Measurements from ENCODE around the gene STARD3. TPM values are rescaled to one million over a fixed set of nuclear protein-coding genes. Genes with fewer than 3 reads are reported as not detected.

STARD3 gene
- total and polyA plus RNA-seq, 2 of the 13 experiments (the other 11 are each of a cell fraction or from before 2014, with no cell fraction given) = 34.6 to 100 TPM

- no peak for TF ChIP-seq ZNF484 (CRISPR knock-in tag; IDR thresholded peaks at IDR 0.05; ENCODE audit: borderline replicate concordance, low read depth)
- TF ChIP-seq ZNF567 (CRISPR knock-in tag; IDR thresholded peaks at IDR 0.05; ENCODE audit: borderline replicate concordance) = no peak
- no peak for TF ChIP-seq STAT5B (CRISPR knock-in tag; IDR thresholded peaks at IDR 0.05)
- peak; percentile 1 for TF ChIP-seq SRSF1 (optimal IDR thresholded peaks at IDR 0.05; ENCODE audit: low read depth, low read length)
- TF ChIP-seq MAF1 (CRISPR knock-in tag; IDR thresholded peaks at IDR 0.05; ENCODE audit: borderline replicate concordance) = no peak
- no peak for TF ChIP-seq PHF20 (CRISPR knock-in tag; IDR thresholded peaks at IDR 0.05)
- TF ChIP-seq HNF1A (IDR thresholded peaks at IDR 0.05; ENCODE audit: low read depth) = no peak
- no peak; the same call in 1 of the 2 replicates for TF ChIP-seq HNF1A (CRISPR knock-in tag; IDR thresholded peaks at IDR 0.05; ENCODE audit: borderline replicate concordance)
- TF ChIP-seq ZNF589 (CRISPR knock-in tag; conservative IDR thresholded peaks at IDR 0.05) = 0 out of 2 replicates have a peak, but pooled peaks have one; percentile 44
- TF ChIP-seq SOX13 (IDR thresholded peaks at IDR 0.05) = no peak
- peak in 1 of 2 experiments; percentile 44; a peak in 2 of 4 replicates for TF ChIP-seq SOX13 (CRISPR knock-in tag; conservative IDR thresholded peaks at IDR 0.05 in 1 of 2, IDR thresholded peaks at IDR 0.05 in 1 of 2)
- TF ChIP-seq FOSL2 (CRISPR knock-in tag; IDR thresholded peaks at IDR 0.05) = no peak
- TF ChIP-seq ATF5 (CRISPR knock-in tag; IDR thresholded peaks at IDR 0.05; ENCODE audit: low read depth) = no peak
- no peak for TF ChIP-seq ZNF234 (CRISPR knock-in tag; conservative IDR thresholded peaks at IDR 0.05)
- TF ChIP-seq REST (IDR thresholded peaks at IDR 0.05; ENCODE audit: borderline replicate concordance in 1 of 2, low read depth in 1 of 2, low read length in 2 of 2) = no peak
- peak; percentile 55; the same call in 1 of the 2 replicates for TF ChIP-seq DMAP1 (CRISPR knock-in tag; IDR thresholded peaks at IDR 0.05)
- TF ChIP-seq NR0B2 (CRISPR knock-in tag; IDR thresholded peaks at IDR 0.05) = 0 out of 2 replicates have a peak, but pooled peaks have one; percentile 0
- no peak for TF ChIP-seq MLX (CRISPR knock-in tag; IDR thresholded peaks at IDR 0.05)
- TF ChIP-seq ZNF468 (CRISPR knock-in tag; IDR thresholded peaks at IDR 0.05) = 0 out of 2 replicates have a peak, but pooled peaks have one; percentile 41
Observed at GRCh38 chr17:39699818-39700147, 62.8 kb downstream of the STARD3 start, which contains the start of gene ERBB2 (continued).

All from HepG2 (cell line).